A673 (cell line): ENCODE data around the gene TPSD1.

Source experiments
- EZH2 ChIP-seq: fragments of 200-600 bp; sonication (generic); IDR thresholded peaks from 2 replicates; pipeline ENCODE4 v1.6.1; 2017; ENCODE audit warnings: borderline replicate concordance, low read depth, mild to moderate bottlenecking, mixed read lengths, antibody characterized with exemption, low read length; ENCODE audit not compliant: poor library complexity, severe bottlenecking
- TF ChIP-seq, protein P1 (sequence below): fragments of 300-800, 200-600 bp; sonication (generic); conservative IDR thresholded peaks from 2 replicates; pipeline ENCODE4 v1.5.1; 2017; ENCODE audit warnings: low read depth, mild to moderate bottlenecking, antibody characterized with exemption, low read length, moderate library complexity, mixed read lengths

DNA sequence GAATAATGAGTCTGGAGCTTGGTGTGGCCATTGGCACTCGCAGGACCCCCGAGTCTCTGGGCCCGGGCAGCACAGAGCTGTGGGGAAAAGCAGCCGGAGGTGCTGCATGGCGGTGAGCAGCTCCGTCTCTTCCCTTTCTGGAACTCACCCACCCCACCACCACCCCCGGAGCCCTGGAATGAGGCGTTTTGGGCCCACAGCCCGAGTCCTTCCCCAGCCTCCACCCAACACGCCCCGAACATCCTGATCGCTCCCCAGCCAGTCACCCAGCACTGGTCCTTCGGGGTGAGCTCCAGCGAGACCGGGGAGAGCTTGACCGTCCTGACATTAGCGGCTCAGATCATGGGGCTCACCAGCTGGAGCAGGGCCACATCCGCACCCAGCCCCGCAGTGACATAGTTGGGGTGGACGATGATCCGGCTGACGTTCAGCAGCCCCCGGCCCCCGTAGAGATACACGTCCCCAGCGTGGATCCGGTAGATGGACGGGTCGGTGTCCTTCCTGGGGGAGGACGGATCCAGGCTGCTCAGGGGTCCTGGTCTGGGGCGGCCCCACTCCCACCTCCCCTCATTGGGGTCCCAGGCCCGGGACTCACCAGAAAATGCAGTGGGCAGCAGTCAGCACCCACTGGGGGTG lies 6.5 kb downstream of the TPSD1 start:
- TF ChIP-seq, protein P1, sequence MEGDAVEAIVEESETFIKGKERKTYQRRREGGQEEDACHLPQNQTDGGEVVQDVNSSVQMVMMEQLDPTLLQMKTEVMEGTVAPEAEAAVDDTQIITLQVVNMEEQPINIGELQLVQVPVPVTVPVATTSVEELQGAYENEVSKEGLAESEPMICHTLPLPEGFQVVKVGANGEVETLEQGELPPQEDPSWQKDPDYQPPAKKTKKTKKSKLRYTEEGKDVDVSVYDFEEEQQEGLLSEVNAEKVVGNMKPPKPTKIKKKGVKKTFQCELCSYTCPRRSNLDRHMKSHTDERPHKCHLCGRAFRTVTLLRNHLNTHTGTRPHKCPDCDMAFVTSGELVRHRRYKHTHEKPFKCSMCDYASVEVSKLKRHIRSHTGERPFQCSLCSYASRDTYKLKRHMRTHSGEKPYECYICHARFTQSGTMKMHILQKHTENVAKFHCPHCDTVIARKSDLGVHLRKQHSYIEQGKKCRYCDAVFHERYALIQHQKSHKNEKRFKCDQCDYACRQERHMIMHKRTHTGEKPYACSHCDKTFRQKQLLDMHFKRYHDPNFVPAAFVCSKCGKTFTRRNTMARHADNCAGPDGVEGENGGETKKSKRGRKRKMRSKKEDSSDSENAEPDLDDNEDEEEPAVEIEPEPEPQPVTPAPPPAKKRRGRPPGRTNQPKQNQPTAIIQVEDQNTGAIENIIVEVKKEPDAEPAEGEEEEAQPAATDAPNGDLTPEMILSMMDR, result no peak
- TF ChIP-seq EZH2, result no peak
